Esophagus squamous epithelium (tissue), 5 donors: ENCODE data around the gene PPP2R2C. TPM values are rescaled to one million over a fixed set of nuclear protein-coding genes. Genes with fewer than 3 reads are reported as not detected.

Source experiments
- DNase-seq: peaks from one replicate; lab custom pipeline; 2025; lab: John Stamatoyannopoulos, UW
- H3K27ac ChIP-seq, 4 donors: fragments of 200-600 bp; sonication (generic); one replicate each; pipeline ENCODE4 v1.5.1; 2016 to 2019; ENCODE audit warnings: mild to moderate bottlenecking in 1 of 4
- H3K27me3 ChIP-seq, 4 donors: fragments of 200-600 bp; sonication (generic); 1 replicate in 3 of 4; 2 replicates in 1 of 4; pipeline versions ENCODE4 v1.5.1 to v1.6.0; 2017 to 2021; ENCODE audit warnings: antibody characterized with exemption in 1 of 4
- H3K36me3 ChIP-seq, 3 donors: fragments of 200-600 bp; sonication (generic); one replicate each; pipeline ENCODE4 v1.5.1; 2016 to 2019
- H3K4me1 ChIP-seq, 3 donors: fragments of 200-600 bp; sonication (generic); one replicate each; pipeline ENCODE4 v1.5.1; 2017 to 2019
- H3K4me3 ChIP-seq, 4 donors: fragments of 200-600 bp; sonication (generic); 1 replicate in 3 of 4; 2 replicates in 1 of 4; pipeline ENCODE4 v1.5.1; 2016 to 2019; ENCODE audit warnings: mild to moderate bottlenecking in 2 of 4, moderate library complexity in 1 of 4
- H3K9me3 ChIP-seq, 3 donors: fragments of 200-600 bp; sonication (generic); one replicate each; pipeline ENCODE4 v1.5.1; 2016 to 2019
- POLR2A ChIP-seq, 4 donors: fragments of 450-650 bp; IDR thresholded peaks; one replicate each; pipeline ENCODE4 v1.6.1; 2017; ENCODE audit warnings: antibody characterized with exemption in 4 of 4, mild to moderate bottlenecking in 4 of 4, moderate library complexity in 3 of 4
- WGBS, 2 donors: methylation state at CpG; one replicate each; pipeline ENCODE4 v1.1.5; 2018; 5-methylcytosine and 5-hydroxymethylcytosine counted together
- intact Hi-C: fragments of 100-400 bp; cut with DNase I; formaldehyde crosslinking; loops from one replicate; pipeline ENCODE4 v1.15.0; 2022
- total RNA-seq, 4 donors: library from RNA; depleted of rRNA; stranded (reverse); fragments of >200 nt; gene quantifications; one replicate each; pipeline ENCODE4 v1.1.0, GENCODE V29; 2016
- TF ChIP-seq, protein P1 (sequence below), 6 experiments: fragments of 450-650 bp in 4 of 6; fragments of 200-600 bp in 2 of 6; sonication (generic) in 2 of 6; IDR thresholded peaks; one replicate each; pipeline ENCODE4 v1.5.1; 2016 to 2019; ENCODE audit warnings: antibody characterized with exemption in 6 of 6, mild to moderate bottlenecking in 4 of 6, moderate library complexity in 4 of 6
- donor health status: DM: yes; HTN: yes; CAD: no.

PPP2R2C gene
- total RNA-seq, 4 donors from 2014 or later, result 26.9 to 76.3 (median 53.7) TPM

DNA sequence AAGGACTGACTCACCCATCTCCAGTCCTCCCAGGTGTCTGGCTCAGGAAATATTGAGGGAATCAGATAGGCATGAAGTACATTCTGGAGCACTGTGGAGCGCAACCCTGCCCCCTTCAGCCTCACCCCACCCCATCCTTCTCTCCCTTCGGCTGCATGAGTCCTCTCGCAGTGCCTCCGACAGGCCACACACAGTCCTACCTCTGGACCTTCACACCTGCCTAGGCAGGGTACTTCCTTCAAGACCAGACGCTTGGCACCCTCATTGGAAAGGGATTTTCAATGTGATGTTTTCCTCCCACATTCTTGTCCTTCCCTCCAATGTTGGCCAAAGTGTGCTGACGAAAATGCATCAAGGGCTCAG, 26.8 kb upstream of the PPP2R2C start:
- Histone ChIP-seq H3K4me1 (peaks cover 0 to 7% (median 0%) of the 10 kb centered on the region in 3 donors), H3K27ac (no peak overlapping the region), H3K36me3 (no peaks in the 10 kb centered on the region), H3K27me3 (peaks cover 0 to 44% (median 0%) of the 10 kb centered on the region in 4 donors), H3K4me3 (no peak overlapping the region), H3K9me3 (peaks cover 0 to 7% (median 6%) of the 10 kb centered on the region in 3 donors)
- no peak for TF ChIP-seq POLR2A (IDR thresholded peaks at IDR 0.05)
- TF ChIP-seq, protein P1, sequence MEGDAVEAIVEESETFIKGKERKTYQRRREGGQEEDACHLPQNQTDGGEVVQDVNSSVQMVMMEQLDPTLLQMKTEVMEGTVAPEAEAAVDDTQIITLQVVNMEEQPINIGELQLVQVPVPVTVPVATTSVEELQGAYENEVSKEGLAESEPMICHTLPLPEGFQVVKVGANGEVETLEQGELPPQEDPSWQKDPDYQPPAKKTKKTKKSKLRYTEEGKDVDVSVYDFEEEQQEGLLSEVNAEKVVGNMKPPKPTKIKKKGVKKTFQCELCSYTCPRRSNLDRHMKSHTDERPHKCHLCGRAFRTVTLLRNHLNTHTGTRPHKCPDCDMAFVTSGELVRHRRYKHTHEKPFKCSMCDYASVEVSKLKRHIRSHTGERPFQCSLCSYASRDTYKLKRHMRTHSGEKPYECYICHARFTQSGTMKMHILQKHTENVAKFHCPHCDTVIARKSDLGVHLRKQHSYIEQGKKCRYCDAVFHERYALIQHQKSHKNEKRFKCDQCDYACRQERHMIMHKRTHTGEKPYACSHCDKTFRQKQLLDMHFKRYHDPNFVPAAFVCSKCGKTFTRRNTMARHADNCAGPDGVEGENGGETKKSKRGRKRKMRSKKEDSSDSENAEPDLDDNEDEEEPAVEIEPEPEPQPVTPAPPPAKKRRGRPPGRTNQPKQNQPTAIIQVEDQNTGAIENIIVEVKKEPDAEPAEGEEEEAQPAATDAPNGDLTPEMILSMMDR (IDR thresholded peaks at IDR 0.05), result no peak
- intact Hi-C loops, result no loop called here
- DNase-seq, result no peak
- WGBS, 2 donors, result 75 to 85% methylated on average over 3 to 6 of the region's 6 CpGs

DNA sequence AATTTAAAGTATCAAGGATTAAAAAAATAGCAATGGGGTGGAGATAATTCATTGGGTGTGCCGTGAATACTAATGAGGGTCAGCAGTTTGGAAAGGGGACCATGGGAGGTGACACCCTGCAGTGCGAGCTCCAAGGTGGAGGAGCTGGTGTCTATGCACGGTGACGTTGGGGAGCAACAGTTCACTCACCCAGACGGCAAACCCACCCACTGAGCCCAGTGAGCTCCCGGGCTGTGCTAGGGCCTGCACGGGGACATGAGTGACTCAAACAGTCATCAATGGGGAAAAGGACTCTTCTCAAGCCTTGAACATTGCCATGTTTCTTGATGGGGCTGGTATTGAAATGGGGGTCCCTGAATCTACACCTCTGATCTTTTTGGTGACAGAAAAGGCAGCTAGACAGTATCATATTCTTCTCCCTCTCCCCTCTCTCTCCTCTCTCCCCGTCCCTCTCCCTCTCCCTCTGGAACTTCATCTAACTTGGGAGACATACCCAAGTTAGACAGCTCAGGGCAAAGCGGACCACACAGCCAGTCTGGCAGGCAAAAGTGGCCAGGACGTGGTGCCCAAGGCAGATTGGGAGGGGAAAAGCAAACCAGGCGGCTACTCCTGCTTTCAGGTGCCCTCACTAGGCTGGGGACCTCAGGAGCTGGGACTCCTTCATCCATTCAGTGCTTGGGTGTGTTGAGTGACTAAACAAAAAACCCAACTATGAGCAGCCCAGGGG, 26.3 kb upstream of the PPP2R2C start:
- Histone ChIP-seq H3K4me3 (no peak overlapping the region), H3K9me3 (peaks cover 0 to 1% (median under 1%) of the 10 kb centered on the region in 3 donors), H3K27me3 (peaks cover 0 to 48% (median 0%) of the 10 kb centered on the region in 4 donors), H3K4me1 (peaks cover 0 to 12% (median 0%) of the 10 kb centered on the region in 3 donors), H3K27ac (no peak overlapping the region), H3K36me3 (no peaks in the 10 kb centered on the region)
- TF ChIP-seq POLR2A (IDR thresholded peaks at IDR 0.05), result no peak
- TF ChIP-seq, protein P1 (IDR thresholded peaks at IDR 0.05), result no peak
- 76 to 77% methylated on average over 8 to 10 of the region's 11 CpGs for WGBS, 2 donors
- intact Hi-C loops, result no loop called here
- no peak for DNase-seq

DNA sequence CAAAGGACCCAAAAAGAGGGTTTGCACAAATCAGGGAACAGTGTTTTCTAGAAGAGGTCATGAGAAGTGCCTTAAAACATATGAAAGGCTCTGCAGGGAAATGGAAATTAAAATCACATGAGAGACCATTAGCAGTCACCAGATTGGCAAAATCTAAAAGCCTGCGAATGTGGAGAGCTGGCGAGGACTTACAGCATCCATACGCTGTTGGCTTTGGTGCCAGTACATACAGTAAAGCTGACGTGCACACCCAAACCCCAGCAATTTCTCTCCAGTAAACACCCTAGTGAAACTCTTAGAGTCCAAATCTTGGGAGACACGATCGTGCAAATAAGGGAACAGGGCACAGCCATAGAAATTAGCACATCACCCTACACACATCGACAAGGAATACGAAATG, 25.4 kb upstream of the PPP2R2C start:
- intact Hi-C loops, result no loop called here

DNA sequence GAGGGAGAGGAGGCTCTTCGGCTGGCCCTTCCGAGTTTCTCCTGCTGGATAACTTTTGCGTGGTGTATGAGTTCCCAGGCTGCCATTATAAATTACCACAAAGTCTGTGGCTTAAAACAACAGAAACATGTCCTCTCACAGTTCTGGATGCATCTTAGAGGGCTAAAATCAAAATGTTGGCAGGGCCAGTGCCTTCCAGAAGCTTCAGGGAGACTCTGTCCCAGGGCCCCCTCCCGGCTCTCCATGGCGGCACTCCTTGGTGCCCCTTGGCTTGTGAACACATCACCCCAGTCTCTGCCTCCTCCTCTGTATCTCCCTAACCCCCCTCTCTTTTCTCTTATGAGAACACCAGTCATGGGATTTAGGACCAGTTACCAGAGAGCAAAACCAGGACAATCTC, 23.3 kb upstream of the PPP2R2C start:
- H3K27me3 ChIP-seq, result peaks cover 0 to 56% (median 0%) of the 10 kb centered on the region in 4 donors
- H3K27ac ChIP-seq, result no peak overlapping the region
- 83 to 93% methylated on average over 2 to 5 of the region's 5 CpGs for WGBS, 2 donors
- H3K36me3 ChIP-seq, result no peaks in the 10 kb centered on the region
- TF ChIP-seq, protein P1 (IDR thresholded peaks at IDR 0.05), result no peak
- TF ChIP-seq POLR2A (IDR thresholded peaks at IDR 0.05), result no peak
- H3K4me3 ChIP-seq, result no peak overlapping the region
- peaks cover 0 to 27% (median 8%) of the 10 kb centered on the region in 3 donors for H3K4me1 ChIP-seq
- no peak for DNase-seq
- no peaks in the 10 kb centered on the region for H3K9me3 ChIP-seq
- intact Hi-C loops, result no loop called here

More for the DNA sequence above, 25.4 kb upstream of the PPP2R2C start:
- H3K27ac ChIP-seq, result no peak overlapping the region
- H3K36me3 ChIP-seq, result no peaks in the 10 kb centered on the region
- peaks cover 0 to 57% (median 0%) of the 10 kb centered on the region in 4 donors for H3K27me3 ChIP-seq
- H3K4me1 ChIP-seq, result peaks cover 0 to 21% (median 8%) of the 10 kb centered on the region in 3 donors
- no peak overlapping the region for H3K4me3 ChIP-seq
- H3K9me3 ChIP-seq, result no peaks in the 10 kb centered on the region
- TF ChIP-seq POLR2A (IDR thresholded peaks at IDR 0.05), result no peak
- TF ChIP-seq, protein P1 (IDR thresholded peaks at IDR 0.05), result no peak
- DNase-seq, result no peak
- WGBS, 2 donors, result 81 to 92% methylated on average over 8 of the region's 8 CpGs

DNA sequence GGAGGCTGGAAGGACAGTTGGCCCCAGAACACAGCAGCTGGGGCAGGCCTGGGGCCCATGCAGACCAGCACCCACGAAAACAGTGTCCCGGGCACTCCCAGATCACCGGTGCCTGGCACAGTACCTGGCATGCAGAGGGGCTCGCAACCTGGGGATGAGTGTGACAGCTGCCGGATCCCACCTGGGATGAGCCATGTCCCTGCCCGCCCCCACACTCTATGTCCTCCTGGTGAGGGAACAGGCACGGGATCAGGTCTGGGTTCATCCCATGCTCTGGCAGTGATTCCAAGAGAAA, 22.8 kb upstream of the PPP2R2C start:
- no peak for DNase-seq
- Histone ChIP-seq H3K36me3 (no peaks in the 10 kb centered on the region), H3K27me3 (peaks cover 0 to 56% (median 0%) of the 10 kb centered on the region in 4 donors), H3K4me1 (peaks cover 0 to 27% (median 8%) of the 10 kb centered on the region in 3 donors), H3K27ac (no peak overlapping the region), H3K9me3 (no peaks in the 10 kb centered on the region), H3K4me3 (no peak overlapping the region)
- TF ChIP-seq POLR2A (IDR thresholded peaks at IDR 0.05), result no peak
- TF ChIP-seq, protein P1 (IDR thresholded peaks at IDR 0.05), result no peak
- intact Hi-C loops, result no loop called here
- no CpG with 5 or more reads among the region's 7 CpGs for WGBS, 2 donors
